ENCODE measurements around the gene TMEM252. TPM values are rescaled to one million over a fixed set of nuclear protein-coding genes. Genes with fewer than 3 reads are reported as not detected.

TMEM252 gene, protein sequence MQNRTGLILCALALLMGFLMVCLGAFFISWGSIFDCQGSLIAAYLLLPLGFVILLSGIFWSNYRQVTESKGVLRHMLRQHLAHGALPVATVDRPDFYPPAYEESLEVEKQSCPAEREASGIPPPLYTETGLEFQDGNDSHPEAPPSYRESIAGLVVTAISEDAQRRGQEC
- not detected for polyA plus RNA-seq

- Mint-ChIP-seq H3K4me3 (no peak within 1 kb of the TSS), H3K9me3 (no peaks in the 10 kb centered on the region), H3K36me3 (no peaks in the 10 kb centered on the region), H3K27ac (no peak within 1 kb of the TSS), H3K4me1 (no peaks in the 10 kb centered on the region), H3K27me3 (ENCODE audit: low read depth in 3 of 3) (peaks cover 0 to 8% (median 2%) of the 10 kb centered on the region in 3 donors)
- DNase-seq, result no peak
Measured at GRCh38 chr9:68540712-68541535, at the start of gene TMEM252. TMEM252 (minus strand) TSS chr9:68540883; CDS start chr9:68540814, 69 bp downstream.

- Mint-ChIP-seq H3K36me3 (no peaks in the 10 kb centered on the region), H3K27ac (no peak overlapping the region), H3K4me1 (no peaks in the 10 kb centered on the region), H3K27me3 (ENCODE audit: low read depth in 3 of 3) (peaks cover 2 to 12% (median 5%) of the 10 kb centered on the region in 3 donors), H3K9me3 (peaks cover 0 to 2% (median 0%) of the 10 kb centered on the region in 6 donors), H3K4me3 (no peak overlapping the region)
- no peak for DNase-seq
Measured at GRCh38 chr9:68585034-68585761, 44.5 kb upstream of the TMEM252 start.

DNA sequence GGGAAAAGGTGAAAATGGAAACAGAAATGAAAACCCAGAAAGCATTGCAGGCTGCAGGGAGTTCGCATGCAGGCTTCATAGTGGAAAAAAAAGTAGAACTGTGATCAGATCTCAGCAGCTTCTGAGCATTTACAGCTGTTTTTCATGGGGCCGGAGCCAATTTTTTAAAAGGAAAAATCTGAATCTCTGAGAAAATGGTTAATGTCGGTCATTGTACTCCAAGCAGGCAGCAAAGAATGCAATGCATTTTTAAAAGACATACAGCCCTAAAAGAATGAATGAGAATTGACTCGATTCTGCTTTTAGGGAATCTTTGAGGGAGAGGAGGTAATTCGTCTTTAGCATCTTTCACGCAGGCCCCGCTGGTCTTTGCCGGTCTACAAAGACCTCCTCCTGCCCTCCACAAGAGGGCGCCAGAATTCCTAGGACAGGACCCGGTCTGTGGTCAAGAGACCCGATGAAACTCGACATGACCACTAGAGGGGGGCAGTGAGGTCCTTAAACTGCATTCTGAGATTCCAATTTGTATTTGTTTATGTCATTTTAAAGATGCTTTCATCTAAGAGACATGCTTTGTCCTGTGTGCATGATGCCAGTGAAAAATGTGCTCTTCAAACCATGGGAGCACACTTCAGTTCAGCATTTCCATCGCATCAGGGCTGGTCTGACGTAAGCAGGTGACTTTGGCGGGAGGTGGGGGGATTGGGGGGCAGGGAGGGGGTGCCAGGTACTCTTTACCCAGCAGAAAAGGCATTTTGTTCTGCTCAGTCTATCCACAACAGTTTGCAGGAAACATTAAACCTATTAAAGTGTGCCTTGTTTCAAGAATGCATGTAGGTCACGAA is 43.7 kb upstream of the TMEM252 start:
- peak; percentile 71 to 81 (median 75) for DNase-seq
- Mint-ChIP-seq H3K4me3 (no peak overlapping the region), H3K4me1 (no peaks in the 10 kb centered on the region), H3K9me3 (no peaks in the 10 kb centered on the region), H3K27ac (no peak overlapping the region), H3K36me3 (no peaks in the 10 kb centered on the region), H3K27me3 (ENCODE audit: low read depth in 3 of 3) (peaks cover 2 to 7% (median 5%) of the 10 kb centered on the region in 3 donors)

GRCh38 chr9:68581696-68582095 is 41.0 kb upstream of the TMEM252 start:
- DNase-seq, result no peak
- no peaks in the 10 kb centered on the region for H3K36me3 Mint-ChIP-seq
- no peaks in the 10 kb centered on the region for H3K9me3 Mint-ChIP-seq
- H3K27ac Mint-ChIP-seq, result no peak overlapping the region
- no peaks in the 10 kb centered on the region for H3K4me1 Mint-ChIP-seq
- H3K4me3 Mint-ChIP-seq, result no peak overlapping the region
- H3K27me3 Mint-ChIP-seq (ENCODE audit: low read depth in 3 of 3), result peaks cover 2 to 5% (median 4%) of the 10 kb centered on the region in 3 donors

- H3K36me3 Mint-ChIP-seq, result no peaks in the 10 kb centered on the region
- DNase-seq, result no peak
- H3K4me3 Mint-ChIP-seq, result no peak overlapping the region
- no peaks in the 10 kb centered on the region for H3K4me1 Mint-ChIP-seq
- no peak overlapping the region for H3K27ac Mint-ChIP-seq
- H3K27me3 Mint-ChIP-seq (ENCODE audit: low read depth in 3 of 3), result peaks cover 0 to 5% (median 2%) of the 10 kb centered on the region in 3 donors
- no peaks in the 10 kb centered on the region for H3K9me3 Mint-ChIP-seq
Measured at GRCh38 chr9:68577774-68578591, 37.3 kb upstream of the TMEM252 start.

DNA sequence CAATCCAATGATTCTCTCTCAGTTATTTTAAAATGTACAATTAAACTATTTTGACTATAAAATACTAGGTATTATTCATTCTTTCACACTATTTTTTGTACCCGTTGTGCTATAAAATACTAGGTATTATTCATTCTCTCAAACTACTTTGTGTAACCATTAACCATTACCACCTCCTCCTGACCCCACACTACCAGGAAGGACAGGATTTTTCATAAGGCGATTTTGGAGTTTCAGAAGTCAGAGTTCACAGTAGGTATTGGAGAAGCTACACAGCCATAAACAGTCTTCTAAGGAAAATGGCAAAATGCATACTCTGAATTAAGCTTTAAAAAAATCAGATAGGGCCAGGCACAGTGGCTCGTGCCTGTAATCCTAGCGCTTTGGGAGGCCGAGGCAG is 35.1 kb upstream of the TMEM252 start:
- no peak overlapping the region for H3K4me3 Mint-ChIP-seq
- H3K27me3 Mint-ChIP-seq (ENCODE audit: low read depth in 3 of 3), result peaks cover 0 to 7% (median 2%) of the 10 kb centered on the region in 3 donors
- H3K9me3 Mint-ChIP-seq, result no peaks in the 10 kb centered on the region
- H3K27ac Mint-ChIP-seq, result no peak overlapping the region
- no peaks in the 10 kb centered on the region for H3K36me3 Mint-ChIP-seq
- no peak for DNase-seq
- H3K4me1 Mint-ChIP-seq, result no peaks in the 10 kb centered on the region

GRCh38 chr9:68574150-68574549 is 33.5 kb upstream of the TMEM252 start:
- peaks cover 2 to 5% (median 4%) of the 10 kb centered on the region in 3 donors for H3K27me3 Mint-ChIP-seq (ENCODE audit: low read depth in 3 of 3)
- H3K4me3 Mint-ChIP-seq, result no peak overlapping the region
- no peak overlapping the region for H3K27ac Mint-ChIP-seq
- DNase-seq, result no peak
- no peaks in the 10 kb centered on the region for H3K4me1 Mint-ChIP-seq
- no peaks in the 10 kb centered on the region for H3K9me3 Mint-ChIP-seq
- no peaks in the 10 kb centered on the region for H3K36me3 Mint-ChIP-seq

- Mint-ChIP-seq H3K27ac (no peak overlapping the region), H3K4me3 (no peak overlapping the region), H3K27me3 (ENCODE audit: low read depth in 3 of 3) (peaks cover 4 to 6% (median 5%) of the 10 kb centered on the region in 3 donors), H3K36me3 (no peaks in the 10 kb centered on the region), H3K4me1 (no peaks in the 10 kb centered on the region), H3K9me3 (no peaks in the 10 kb centered on the region)
- DNase-seq, result no peak
Measured at GRCh38 chr9:68567565-68567964, 26.9 kb upstream of the TMEM252 start.

DNA sequence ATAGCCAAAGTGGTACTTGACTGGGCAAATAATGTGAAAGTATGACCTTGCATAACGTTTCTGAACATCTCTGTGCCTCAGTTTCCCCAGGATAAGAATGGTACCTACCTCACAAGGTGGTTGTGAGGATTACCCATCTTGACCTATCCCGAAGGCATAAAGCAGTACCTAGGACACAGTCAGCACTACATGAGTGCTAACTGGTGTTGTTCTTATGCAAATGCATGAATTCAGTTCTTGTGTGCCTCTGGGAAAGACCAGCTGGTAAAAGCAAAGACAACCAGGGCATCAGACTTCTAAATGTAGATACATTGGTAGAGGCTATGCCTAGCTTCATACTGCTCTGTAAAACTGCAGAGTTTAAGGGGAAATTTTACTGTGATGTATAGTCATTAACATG is 21.8 kb upstream of the TMEM252 start:
- H3K27me3 Mint-ChIP-seq (ENCODE audit: low read depth in 3 of 3), result peaks cover 0 to 12% (median 2%) of the 10 kb centered on the region in 3 donors
- no peaks in the 10 kb centered on the region for H3K36me3 Mint-ChIP-seq
- no peak for DNase-seq
- H3K4me3 Mint-ChIP-seq, result no peak overlapping the region
- H3K9me3 Mint-ChIP-seq, result no peaks in the 10 kb centered on the region
- H3K27ac Mint-ChIP-seq, result no peak overlapping the region
- H3K4me1 Mint-ChIP-seq, result peaks cover 18 to 21% of the 10 kb centered on the region in 2 donors

DNA sequence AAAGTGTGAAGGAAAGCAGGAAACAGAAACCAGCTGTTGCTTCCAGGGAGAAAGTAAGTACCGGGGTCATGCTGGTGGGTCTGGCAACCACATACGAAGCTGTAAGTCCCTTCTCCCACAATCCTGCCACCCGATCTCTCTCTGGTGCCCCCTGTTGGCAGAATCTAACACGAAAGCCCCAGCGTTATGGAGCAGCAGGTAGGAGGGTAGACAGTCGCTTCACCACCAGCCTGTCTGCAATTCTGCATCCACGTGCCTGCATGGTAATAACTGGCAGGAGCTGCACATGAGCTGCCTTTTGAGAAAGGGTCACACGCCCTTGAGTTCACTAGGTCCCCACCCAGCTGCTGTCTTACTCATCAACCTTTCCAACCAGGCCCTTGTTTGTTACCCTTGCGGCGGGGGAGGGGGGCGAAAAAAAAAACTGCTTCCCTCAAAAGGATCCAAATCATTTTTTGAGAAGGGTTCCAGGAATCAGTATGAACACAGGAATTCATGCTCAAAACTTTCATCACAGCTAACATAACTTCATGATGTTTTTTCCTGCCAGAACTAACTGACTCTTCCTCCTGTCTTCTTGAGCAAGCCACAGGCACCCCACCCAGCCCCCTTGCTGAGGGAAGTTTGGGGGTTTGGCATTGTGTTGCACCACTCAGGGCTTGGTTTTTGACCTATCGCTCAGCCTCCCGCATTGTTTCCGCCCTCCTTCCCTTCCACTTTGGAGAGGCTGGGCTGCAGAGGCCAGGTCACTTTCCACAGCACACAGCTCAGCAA is 19.6 kb upstream of the TMEM252 start:
- Mint-ChIP-seq H3K4me3 (peak overlapping the region in 4 of 5 donors; percentile 36 to 59 (median 54)), H3K36me3 (no peaks in the 10 kb centered on the region), H3K27ac (peak overlapping the region in 1 of 6 donors; percentile 38), H3K4me1 (peaks cover 18 to 21% of the 10 kb centered on the region in 2 donors), H3K9me3 (no peaks in the 10 kb centered on the region), H3K27me3 (ENCODE audit: low read depth in 3 of 3) (peaks cover 0 to 12% (median 2%) of the 10 kb centered on the region in 3 donors)
- DNase-seq, result peak; percentile 25 to 35 (median 26)

- no peak overlapping the region for H3K4me3 Mint-ChIP-seq
- peaks cover 0 to 12% (median 0%) of the 10 kb centered on the region in 3 donors for H3K27me3 Mint-ChIP-seq (ENCODE audit: low read depth in 3 of 3)
- no peaks in the 10 kb centered on the region for H3K36me3 Mint-ChIP-seq
- H3K9me3 Mint-ChIP-seq, result no peaks in the 10 kb centered on the region
- H3K4me1 Mint-ChIP-seq, result peaks cover 18 to 21% of the 10 kb centered on the region in 2 donors
- H3K27ac Mint-ChIP-seq, result no peak overlapping the region
- DNase-seq, result no peak
Measured at GRCh38 chr9:68558545-68558944, 17.9 kb upstream of the TMEM252 start.
